Measurements from ENCODE around the gene DPH3. TPM values are rescaled to one million over a fixed set of nuclear protein-coding genes. Genes with fewer than 3 reads are reported as not detected.

The DPH3 gene
- total RNA-seq, 2 experiments from 2014 or later: 7.3 to 19.0 TPM

- H3K9me2 ChIP-seq (ENCODE audit: insufficient read depth, low read length): no peaks in the 10 kb centered on the region
- H3K79me2 ChIP-seq (ENCODE audit: insufficient read depth, low read depth, low read length): peaks cover 60% of the 10 kb centered on the region
- intact Hi-C loops (cut with micrococcal nuclease; ENCODE audit: unreplicated experiment): no loop called here
- no peaks in the 10 kb centered on the region for H4K20me1 ChIP-seq (ENCODE audit: insufficient read depth, low read length)
- no peak overlapping the region for H2AFZ ChIP-seq (ENCODE audit: low read length)
- TF ChIP-seq, protein P1, sequence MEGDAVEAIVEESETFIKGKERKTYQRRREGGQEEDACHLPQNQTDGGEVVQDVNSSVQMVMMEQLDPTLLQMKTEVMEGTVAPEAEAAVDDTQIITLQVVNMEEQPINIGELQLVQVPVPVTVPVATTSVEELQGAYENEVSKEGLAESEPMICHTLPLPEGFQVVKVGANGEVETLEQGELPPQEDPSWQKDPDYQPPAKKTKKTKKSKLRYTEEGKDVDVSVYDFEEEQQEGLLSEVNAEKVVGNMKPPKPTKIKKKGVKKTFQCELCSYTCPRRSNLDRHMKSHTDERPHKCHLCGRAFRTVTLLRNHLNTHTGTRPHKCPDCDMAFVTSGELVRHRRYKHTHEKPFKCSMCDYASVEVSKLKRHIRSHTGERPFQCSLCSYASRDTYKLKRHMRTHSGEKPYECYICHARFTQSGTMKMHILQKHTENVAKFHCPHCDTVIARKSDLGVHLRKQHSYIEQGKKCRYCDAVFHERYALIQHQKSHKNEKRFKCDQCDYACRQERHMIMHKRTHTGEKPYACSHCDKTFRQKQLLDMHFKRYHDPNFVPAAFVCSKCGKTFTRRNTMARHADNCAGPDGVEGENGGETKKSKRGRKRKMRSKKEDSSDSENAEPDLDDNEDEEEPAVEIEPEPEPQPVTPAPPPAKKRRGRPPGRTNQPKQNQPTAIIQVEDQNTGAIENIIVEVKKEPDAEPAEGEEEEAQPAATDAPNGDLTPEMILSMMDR (conservative IDR thresholded peaks at IDR 0.05; ENCODE audit: low read length): no peak
- TF ChIP-seq EZH2phosphoT487 (IDR thresholded peaks at IDR 0.05; ENCODE audit: borderline replicate concordance, low read depth, low read length): no peak
- ChIA-PET CTCF (ENCODE audit: unreplicated experiment) (no interaction called here), POLR2A (interaction anchor here (0.7 to 1.6 kb wide), 5 partner anchors 12 to 552 kb away, joined by 3 to 4 read pairs (median 3); no protein-coding TSS in a partner anchor)
- peaks cover 30% of the 10 kb centered on the region for H3K36me3 ChIP-seq (ENCODE audit: insufficient read depth, low read length)
- peaks cover 35% of the 10 kb centered on the region for H3K4me1 ChIP-seq (ENCODE audit: insufficient read depth, low read length, poor library complexity, severe bottlenecking)
- DNase-seq (ENCODE audit: low spot score): no peak
- H3K4me3 ChIP-seq (ENCODE audit: low read depth, low read length, poor library complexity, severe bottlenecking): peak overlapping the region; percentile 91
- no peak overlapping the region for H3K27ac ChIP-seq (ENCODE audit: low read depth, low read length, poor library complexity, severe bottlenecking)
- H3K4me2 ChIP-seq (ENCODE audit: low read length): peak overlapping the region; percentile 94
- BruUV-seq (replicated peaks): no TSS peak
- H3K9me3 ChIP-seq (ENCODE audit: low read length): no peaks in the 10 kb centered on the region
Measured at GRCh38 chr3:16266714-16267113, 2.0 kb upstream of the DPH3 start.

DNA sequence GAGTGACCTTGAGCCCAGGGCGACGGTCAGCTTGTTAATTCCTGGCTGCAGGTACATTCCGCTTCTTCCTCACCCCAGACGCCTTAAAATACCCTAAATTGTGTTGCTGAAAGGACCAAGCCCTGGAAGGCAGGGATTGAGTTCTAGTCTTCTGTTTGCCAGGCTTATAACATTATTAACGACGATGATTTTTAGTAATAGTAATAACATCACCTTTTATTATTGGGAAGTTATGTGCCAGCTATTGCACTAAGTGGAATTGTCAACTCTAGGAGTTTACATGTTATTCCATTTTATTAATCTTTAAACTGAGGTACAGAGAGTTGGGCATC, 678 bp upstream of the DPH3 start:
- POLR2A ChIA-PET: interaction anchor here (0.5 to 1.6 kb wide), 8 partner anchors 11 to 1577 kb away, joined by 3 to 5 read pairs (median 4); no protein-coding TSS in a partner anchor
- Histone ChIP-seq H3K79me2 (ENCODE audit: insufficient read depth, low read depth, low read length) (peaks cover 60% of the 10 kb centered on the region), H2AFZ (ENCODE audit: low read length) (peak overlapping the region; percentile 71), H3K4me2 (ENCODE audit: low read length) (peak overlapping the region; percentile 94), H3K4me1 (ENCODE audit: insufficient read depth, low read length, poor library complexity, severe bottlenecking) (peaks cover 35% of the 10 kb centered on the region), H3K4me3 (ENCODE audit: low read depth, low read length, poor library complexity, severe bottlenecking) (peak overlapping the region; percentile 91), H4K20me1 (ENCODE audit: insufficient read depth, low read length) (no peaks in the 10 kb centered on the region), H3K27ac (ENCODE audit: low read depth, low read length, poor library complexity, severe bottlenecking) (peak overlapping the region; percentile 36), H3K9me2 (ENCODE audit: insufficient read depth, low read length) (no peaks in the 10 kb centered on the region), H3K9me3 (ENCODE audit: low read length) (no peaks in the 10 kb centered on the region), H3K36me3 (ENCODE audit: insufficient read depth, low read length) (peaks cover 22% of the 10 kb centered on the region)
- intact Hi-C loops (cut with micrococcal nuclease; ENCODE audit: unreplicated experiment): no loop called here
- CTCF ChIA-PET (ENCODE audit: unreplicated experiment): no interaction called here
- TF ChIP-seq, protein P1 (conservative IDR thresholded peaks at IDR 0.05; ENCODE audit: low read length): no peak
- no peak for TF ChIP-seq EZH2phosphoT487 (IDR thresholded peaks at IDR 0.05; ENCODE audit: borderline replicate concordance, low read depth, low read length)
- DNase-seq (ENCODE audit: low spot score): no peak
- TSS peak; percentile 87 for BruUV-seq (replicated peaks)

GRCh38 chr3:16264174-16264707, 502 bp downstream of the DPH3 start:
- H3K9me3 ChIP-seq (ENCODE audit: low read length): no peaks in the 10 kb centered on the region
- peaks cover 22% of the 10 kb centered on the region; the same call in 1 of the 2 replicates for H3K36me3 ChIP-seq (ENCODE audit: insufficient read depth, low read length)
- ChIA-PET POLR2A (interaction anchor here (0.7 to 1.5 kb wide), 12 partner anchors 10 to 931 kb away, joined by 3 to 5 read pairs (median 3); no protein-coding TSS in a partner anchor), CTCF (ENCODE audit: unreplicated experiment) (interaction anchor here (1.1 kb wide), 1 partner anchor 12 kb away, joined by 3 read pairs; no protein-coding TSS in a partner anchor)
- intact Hi-C loops (cut with micrococcal nuclease; ENCODE audit: unreplicated experiment): no loop called here
- no peaks in the 10 kb centered on the region for H4K20me1 ChIP-seq (ENCODE audit: insufficient read depth, low read length)
- peak overlapping the region; percentile 26 for H3K27ac ChIP-seq (ENCODE audit: low read depth, low read length, poor library complexity, severe bottlenecking)
- H3K4me2 ChIP-seq (ENCODE audit: low read length): peak overlapping the region; percentile 79
- H3K4me1 ChIP-seq (ENCODE audit: insufficient read depth, low read length, poor library complexity, severe bottlenecking): peaks cover 35% of the 10 kb centered on the region
- H2AFZ ChIP-seq (ENCODE audit: low read length): peak overlapping the region; percentile 75
- TF ChIP-seq, protein P1 (conservative IDR thresholded peaks at IDR 0.05; ENCODE audit: low read length): no peak
- no peak for TF ChIP-seq EZH2phosphoT487 (IDR thresholded peaks at IDR 0.05; ENCODE audit: borderline replicate concordance, low read depth, low read length)
- peaks cover 58% of the 10 kb centered on the region for H3K79me2 ChIP-seq (ENCODE audit: insufficient read depth, low read depth, low read length)
- H3K9me2 ChIP-seq (ENCODE audit: insufficient read depth, low read length): no peaks in the 10 kb centered on the region
- BruUV-seq (replicated peaks): TSS peak; percentile 79
- peak overlapping the region; percentile 91 for H3K4me3 ChIP-seq (ENCODE audit: low read depth, low read length, poor library complexity, severe bottlenecking)
- no peak for DNase-seq (ENCODE audit: low spot score)

Data from OCI-LY7 (cell line).